Measurements from ENCODE around the gene INPP4B.

Gene INPP4B

DNA sequence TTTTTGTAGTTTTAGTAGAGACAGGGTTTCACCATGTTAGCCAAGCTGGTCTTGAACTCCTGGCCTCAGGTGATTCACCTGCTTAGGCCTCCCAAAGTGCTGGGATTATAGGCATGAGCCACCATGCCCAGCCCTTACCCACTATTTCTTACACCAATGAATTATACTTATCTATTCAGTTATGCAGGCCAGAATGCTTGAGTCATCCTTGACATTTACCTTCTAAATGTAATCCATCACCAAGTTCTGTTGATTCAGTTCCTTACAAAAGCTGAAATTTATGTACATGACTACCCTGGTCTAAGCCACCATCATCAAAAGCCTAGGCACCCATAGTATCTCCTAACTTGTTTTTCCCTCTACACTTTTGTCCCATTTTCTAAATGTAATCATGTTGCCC lies 624.0 kb downstream of the INPP4B start:
- DNase-seq (ENCODE audit: low spot score) = no peak

GRCh38 chr4:142218726-142219125 lies 627.4 kb downstream of the INPP4B start:
- no peak for DNase-seq (ENCODE audit: low spot score)

DNA sequence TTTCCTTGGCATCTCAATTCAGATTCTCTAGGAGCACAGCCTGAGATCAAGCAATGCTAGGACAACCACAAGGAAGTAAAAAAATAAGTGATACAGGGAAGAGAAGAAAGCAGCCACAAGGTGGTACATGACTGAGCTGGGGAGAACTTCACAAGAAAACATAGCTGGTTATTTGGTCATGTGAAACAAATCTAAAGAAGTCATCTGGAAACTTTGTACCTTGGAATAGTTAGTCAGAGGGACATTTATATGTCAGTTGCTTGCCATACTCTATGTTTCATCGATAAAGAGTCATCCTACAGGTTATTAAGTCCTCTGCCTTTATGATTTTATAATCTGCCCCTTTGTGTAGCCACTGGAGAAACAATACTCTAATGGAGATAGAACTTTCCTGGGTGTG lies 634.7 kb downstream of the INPP4B start:
- no peak for DNase-seq (ENCODE audit: low spot score)

GRCh38 chr4:142203505-142203904 lies 642.6 kb downstream of the INPP4B start:
- no peak for DNase-seq (ENCODE audit: low spot score)

DNA sequence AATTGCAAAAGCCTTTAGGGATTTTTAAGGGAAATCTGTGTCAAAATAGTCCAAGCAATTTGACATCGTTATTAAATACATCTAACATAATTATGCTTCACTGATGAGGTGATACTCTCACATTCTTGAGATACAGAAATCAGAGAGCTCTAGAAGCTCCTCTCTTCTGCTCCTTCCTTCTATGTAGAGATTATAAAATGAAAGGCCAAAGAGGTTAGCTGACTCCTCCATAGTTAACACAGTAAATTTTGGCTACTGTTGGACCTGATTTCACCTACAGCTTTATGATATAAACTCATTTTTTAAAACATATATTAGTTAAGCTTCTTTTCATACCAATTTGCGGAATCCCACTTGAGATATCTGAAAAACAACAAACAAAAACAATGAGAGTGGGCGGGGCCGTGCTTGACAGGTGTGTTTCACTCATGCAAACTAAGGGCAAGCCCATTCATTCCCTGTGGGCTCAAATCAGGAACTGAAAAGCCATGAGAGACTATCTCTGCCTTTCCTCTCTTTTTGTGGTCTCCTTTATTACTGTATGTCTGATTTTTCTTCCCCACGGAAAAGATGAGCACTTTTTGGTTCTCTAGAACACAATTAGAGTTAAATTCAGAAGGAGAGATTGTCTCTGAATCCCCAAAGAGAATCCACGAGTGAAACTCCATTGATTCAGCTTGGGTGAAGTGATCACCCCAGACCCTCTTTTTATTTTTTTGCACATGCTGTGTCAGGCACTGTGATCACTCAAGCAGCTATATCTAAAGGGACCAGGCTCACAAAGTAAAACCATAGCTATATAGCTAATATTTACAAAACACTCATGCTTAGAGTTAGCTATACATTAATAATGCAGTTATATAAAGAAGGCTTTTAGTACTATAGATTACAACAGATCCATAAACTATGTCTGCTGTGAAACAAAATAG lies 643.4 kb downstream of the INPP4B start:
- DNase-seq (ENCODE audit: low spot score) = no peak

DNA sequence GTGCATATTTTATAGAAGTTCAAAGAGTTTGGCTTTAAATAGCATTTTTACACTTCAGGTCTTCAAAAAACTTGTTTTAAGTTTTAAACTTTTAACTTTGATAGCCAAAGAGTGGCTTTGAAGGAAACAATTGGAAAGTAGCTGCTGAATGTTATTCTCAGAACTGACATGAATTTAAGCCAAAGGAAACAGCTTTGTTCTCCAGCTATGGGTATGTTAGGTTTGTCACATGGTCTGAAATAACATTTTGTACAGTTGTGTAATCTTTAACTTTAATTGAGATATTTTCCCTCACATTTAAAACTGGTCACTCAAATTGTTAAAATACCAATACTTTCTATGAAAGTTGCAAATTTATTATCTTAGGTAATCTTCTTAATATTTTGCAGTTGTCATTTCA lies 645.1 kb downstream of the INPP4B start:
- no peak for DNase-seq (ENCODE audit: low spot score)

DNA sequence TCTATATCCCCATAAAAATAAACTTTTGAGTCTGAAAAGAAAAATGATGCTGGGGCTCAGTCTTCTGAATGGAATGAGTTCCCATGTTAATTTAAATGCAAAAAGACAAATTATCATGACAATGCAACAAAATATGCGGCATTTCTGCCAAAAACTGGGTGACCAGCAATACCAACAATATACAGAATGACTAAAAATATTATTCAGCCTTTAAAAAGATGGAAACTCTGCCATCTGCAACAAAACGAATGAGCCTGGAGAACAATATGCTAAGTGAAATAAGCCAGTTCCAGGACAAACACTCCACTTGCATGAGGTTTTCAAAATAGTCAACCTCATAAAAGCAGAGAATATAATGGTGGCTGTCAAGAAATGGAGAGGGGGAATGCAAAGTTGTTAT lies 651.2 kb downstream of the INPP4B start:
- no peak for DNase-seq (ENCODE audit: low spot score)

DNA sequence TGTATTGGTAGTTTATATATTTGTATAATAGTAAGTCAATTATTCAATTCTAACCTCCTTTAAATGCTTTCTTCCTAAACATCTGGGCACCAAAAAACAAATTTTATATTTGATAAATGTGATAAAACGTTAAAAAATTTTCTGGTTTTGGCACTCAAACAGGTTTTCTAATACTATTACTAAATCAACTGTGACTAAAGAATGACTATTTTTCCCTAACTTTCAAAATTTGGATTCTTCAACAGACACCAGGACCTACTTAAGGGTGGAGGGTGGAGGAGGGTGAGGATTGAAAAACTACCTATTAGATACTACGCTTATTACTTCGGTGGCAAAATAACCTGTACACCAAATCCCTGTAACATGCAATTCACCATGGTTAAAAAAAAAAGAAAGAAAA lies 654.2 kb downstream of the INPP4B start:
- DNase-seq (ENCODE audit: low spot score) = no peak

DNA sequence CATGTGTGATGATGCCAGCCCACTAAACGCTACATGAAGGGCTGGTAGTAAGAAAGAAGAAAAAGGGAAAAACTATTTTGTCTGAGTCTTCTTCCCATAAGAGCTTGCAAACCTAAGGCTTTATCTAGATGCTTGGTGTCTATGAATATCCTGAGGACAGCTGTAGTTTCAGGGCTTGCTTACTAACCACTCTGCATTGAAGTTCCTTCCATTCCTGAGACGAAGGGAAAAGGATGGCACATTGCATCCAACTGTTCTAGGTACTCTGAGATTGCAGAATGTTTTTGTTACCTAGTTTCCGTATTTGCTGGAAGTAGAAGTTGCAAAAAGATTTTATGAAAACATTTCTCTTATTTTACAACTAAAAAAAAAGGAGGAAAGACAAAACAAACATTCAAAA lies 665.1 kb downstream of the INPP4B start:
- no peak for DNase-seq (ENCODE audit: low spot score)

GRCh38 chr4:142169216-142169615 lies 676.9 kb downstream of the INPP4B start:
- DNase-seq (ENCODE audit: low spot score) = no peak

- no peak for DNase-seq (ENCODE audit: low spot score)
These were observed 677.9 kb downstream of the INPP4B start for GRCh38 chr4:142168181-142168580.

DNA sequence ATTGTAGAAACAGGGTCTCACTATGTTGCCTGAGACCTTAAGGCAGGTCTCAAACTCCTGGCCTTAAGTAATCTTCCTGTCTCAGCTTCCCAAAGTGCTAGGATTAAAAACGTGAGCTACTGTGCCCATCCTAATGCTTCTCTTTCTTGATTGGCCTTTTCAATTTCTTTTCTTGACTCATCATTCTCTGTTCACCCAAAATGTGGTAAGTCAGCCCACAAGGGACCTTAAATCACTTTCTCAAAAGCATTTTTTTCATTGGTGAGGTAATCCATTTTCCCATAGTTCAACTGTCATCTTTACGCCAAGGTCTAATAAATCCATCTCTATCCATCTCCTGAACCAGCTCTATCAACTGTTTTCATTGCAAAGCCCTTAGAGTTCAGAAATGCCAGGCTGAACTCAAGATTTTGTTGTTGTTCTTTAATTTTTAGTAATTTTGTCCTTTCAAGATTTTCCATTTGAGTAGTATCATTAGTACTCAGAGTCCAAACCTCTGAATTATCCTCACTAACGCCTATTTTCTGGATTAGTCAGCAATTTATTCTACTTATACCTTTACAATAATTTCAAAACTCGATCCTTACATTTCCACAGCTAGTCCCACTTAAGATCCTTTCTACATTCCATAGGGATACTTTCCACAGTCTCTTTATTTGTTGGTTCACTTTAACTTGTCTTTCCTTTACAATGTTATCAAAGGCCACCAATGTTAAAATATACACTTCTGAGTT lies 681.2 kb downstream of the INPP4B start:
- DNase-seq (ENCODE audit: low spot score) = no peak

- DNase-seq (ENCODE audit: low spot score) = no peak
These were observed 685.0 kb downstream of the INPP4B start for GRCh38 chr4:142161086-142161485.

DNA sequence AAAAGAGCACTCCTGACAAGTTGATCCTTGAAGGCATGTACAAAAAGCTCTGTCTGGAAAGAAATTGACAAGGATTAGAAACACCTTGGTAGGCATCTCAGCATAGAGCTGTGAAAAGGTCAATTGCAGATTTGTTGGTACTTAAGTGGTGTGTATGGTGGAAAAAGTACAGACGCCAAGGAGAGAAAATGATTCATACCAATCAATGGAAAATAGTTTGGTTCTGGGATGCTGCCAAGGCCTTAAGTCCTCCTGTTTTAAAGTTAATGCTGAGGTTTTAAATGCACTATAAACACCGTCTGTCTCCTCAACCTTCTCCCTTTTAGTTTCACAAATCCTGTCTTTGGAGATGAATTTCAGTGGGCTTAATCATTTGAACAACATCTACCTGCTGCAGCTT lies 685.6 kb downstream of the INPP4B start:
- DNase-seq (ENCODE audit: low spot score) = no peak

DNA sequence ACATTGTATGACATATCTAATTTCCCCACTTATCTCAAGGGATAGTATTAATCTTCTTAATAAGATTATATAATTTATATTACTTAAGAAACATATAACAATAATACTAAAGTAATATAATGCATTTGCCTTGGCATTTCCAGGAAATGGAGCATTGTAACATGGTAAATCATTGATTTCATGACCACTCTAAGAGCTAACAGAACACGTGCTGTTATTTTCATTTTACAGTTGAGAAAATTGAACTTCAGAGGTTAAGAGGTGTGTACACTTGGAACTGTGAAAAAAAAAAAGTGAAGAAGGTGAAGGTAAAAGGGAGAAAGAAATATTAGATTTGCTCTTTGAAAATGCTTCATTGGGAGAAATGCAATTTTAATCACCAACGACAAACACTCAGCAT lies 687.1 kb downstream of the INPP4B start:
- no peak for DNase-seq (ENCODE audit: low spot score)

DNA sequence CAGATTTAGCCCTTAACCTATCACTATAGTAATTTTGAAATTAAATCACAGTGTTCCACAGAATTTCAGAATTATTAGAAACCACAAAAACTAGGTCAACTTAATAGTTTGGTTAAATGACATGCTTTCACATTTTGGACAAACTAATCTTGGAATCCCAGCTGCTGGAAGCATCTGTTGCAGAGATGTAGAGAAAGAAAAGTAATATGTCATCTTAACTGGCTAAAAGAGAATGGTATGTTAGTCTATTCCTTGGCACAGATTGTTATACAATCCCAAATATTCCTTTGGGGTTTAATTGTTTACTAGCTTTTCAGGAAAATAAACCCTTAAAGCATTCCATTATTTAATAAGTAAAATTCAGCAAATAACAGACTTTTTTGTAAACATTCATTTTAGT lies 689.8 kb downstream of the INPP4B start:
- no peak for DNase-seq (ENCODE audit: low spot score)

GRCh38 chr4:142155347-142155746 lies 690.8 kb downstream of the INPP4B start:
- DNase-seq (ENCODE audit: low spot score) = no peak

GRCh38 chr4:142150483-142150882 lies 695.6 kb downstream of the INPP4B start:
- no peak for DNase-seq (ENCODE audit: low spot score)

- no peak for DNase-seq (ENCODE audit: low spot score)
These were observed 701.3 kb downstream of the INPP4B start for GRCh38 chr4:142144813-142145212.

- DNase-seq (ENCODE audit: low spot score) = no peak
These were observed 703.6 kb downstream of the INPP4B start for GRCh38 chr4:142142366-142143054.

DNA sequence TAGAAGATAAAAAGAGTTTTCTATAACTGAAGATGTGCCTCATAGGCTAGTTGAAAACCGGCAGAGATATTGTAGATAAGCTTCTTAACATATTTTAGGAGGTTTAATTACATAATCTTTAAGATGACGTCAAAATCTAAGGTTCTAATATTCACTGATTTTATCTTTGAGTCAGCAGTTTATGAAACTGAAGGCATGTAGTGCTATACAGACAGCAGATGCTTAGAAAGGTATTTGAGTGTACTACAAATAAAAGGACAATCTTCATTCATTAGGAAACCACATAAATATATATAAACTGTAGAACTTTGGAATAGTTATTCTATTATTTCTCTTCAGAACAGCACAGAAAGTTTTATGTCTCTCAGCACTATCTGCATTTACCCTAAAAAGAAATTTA lies 704.9 kb downstream of the INPP4B start:
- DNase-seq (ENCODE audit: low spot score) = no peak

DNA sequence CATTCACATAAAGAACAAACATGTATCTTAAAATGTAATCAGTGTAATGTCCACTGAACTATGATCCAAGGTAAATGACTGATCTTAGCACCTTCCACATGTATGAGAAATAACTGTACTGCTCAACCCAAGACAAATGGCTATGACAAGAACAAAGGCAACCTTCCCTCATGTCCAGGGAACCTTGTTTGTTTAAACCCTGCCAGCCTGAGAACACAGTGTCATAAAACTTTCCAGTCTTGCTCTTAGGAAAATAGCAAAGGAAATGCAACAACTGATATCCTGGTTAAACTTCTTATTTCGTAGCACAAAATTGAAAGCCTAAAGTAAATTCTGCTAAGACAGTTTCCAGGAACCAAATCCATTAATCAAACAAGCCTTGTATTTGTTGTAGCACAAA lies 715.4 kb downstream of the INPP4B start:
- DNase-seq (ENCODE audit: low spot score) = no peak

DNA sequence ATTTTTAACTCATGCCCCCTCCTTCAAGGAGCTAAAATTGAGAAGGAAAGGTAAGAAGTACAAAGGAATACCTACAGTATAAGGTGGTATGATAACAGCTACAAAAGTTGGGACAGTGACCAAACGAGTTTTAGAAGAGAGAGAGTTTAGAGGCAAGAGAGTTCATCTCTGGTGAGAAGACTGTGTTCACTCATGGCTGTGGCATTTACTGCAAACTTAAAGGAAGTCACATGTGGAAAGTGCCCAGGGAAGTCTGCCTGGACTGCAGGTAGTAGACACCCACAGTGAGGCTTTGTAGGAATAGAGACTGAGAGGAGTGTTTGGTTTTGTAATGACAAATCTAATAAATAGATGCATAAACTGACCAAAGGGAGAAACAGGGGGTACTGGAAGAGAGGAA lies 716.2 kb downstream of the INPP4B start:
- DNase-seq (ENCODE audit: low spot score) = no peak

All from COLO829 (cell line).